H1 (cell line): ENCODE measurements around the gene RAN. TPM values are rescaled to one million over a fixed set of nuclear protein-coding genes. Genes with fewer than 3 reads are reported as not detected.
A peak's percentile ranks its signal among the peaks of the same experiment; 100 is the strongest.

Source experiments
- CTCF ChIA-PET: fragments of 300-600 bp; sonication (Branson Sonifier 250); formaldehyde crosslinking; loops from one replicate; lab custom pipeline; 2021; ENCODE audit not compliant: partially characterized antibody; lab: Charles Lee
- POLR2A ChIA-PET: fragments of 300-600 bp; sonication (Branson Sonifier 250); formaldehyde crosslinking; loops from one replicate; lab custom pipeline; 2021; ENCODE audit warnings: inconsistent platforms; ENCODE audit not compliant: partially characterized antibody; lab: Charles Lee
- DNase-seq, 2 experiments: peaks; one replicate each; pipeline versions ENCODE4 v3.0.0 to v3.0.0-alpha.2; 2010 to 2022; ENCODE audit warnings: low spot score in 2 of 2, low read depth in 1 of 2, mixed read lengths in 1 of 2
- FAIRE-seq: peaks from 2 replicates; lab custom pipeline; 2011; peaks lifted over from hg19 to GRCh38; lab: Jason Lieb, UNC
- H2AFZ ChIP-seq: 2 replicates; pipeline ENCODE4 v1.8.1; 2012; ENCODE audit warnings: low read length, inconsistent platforms
- H2AK5ac ChIP-seq: 2 replicates; pipeline ENCODE4 v1.6.1; 2013; ENCODE audit warnings: low read depth, low read length
- H2BK120ac ChIP-seq: replicated peaks from 2 replicates; pipeline ENCODE3; 2013; ENCODE audit warnings: low read depth, low read length, inconsistent platforms
- H2BK12ac ChIP-seq: 2 replicates; pipeline ENCODE4 v1.6.1; 2013; ENCODE audit warnings: low read depth, low read length
- H2BK15ac ChIP-seq: 2 replicates; pipeline ENCODE4 v1.6.1; 2013; ENCODE audit warnings: low read length
- H2BK20ac ChIP-seq: 2 replicates; pipeline ENCODE4 v1.6.1; 2013; ENCODE audit warnings: low read length
- H2BK5ac ChIP-seq: 2 replicates; pipeline ENCODE4 v1.6.1; 2013; ENCODE audit warnings: low read depth, low read length
- H3K14ac ChIP-seq: 2 replicates; pipeline ENCODE4 v1.6.1; 2013; ENCODE audit warnings: inconsistent platforms; ENCODE audit not compliant: insufficient read length
- H3K18ac ChIP-seq: 2 replicates; pipeline ENCODE4 v1.6.1; 2013; ENCODE audit warnings: low read length; ENCODE audit errors: extremely low read depth
- H3K23ac ChIP-seq: 2 replicates; pipeline ENCODE4 v1.6.1; 2013; ENCODE audit warnings: inconsistent platforms; ENCODE audit not compliant: insufficient read length
- H3K23me2 ChIP-seq: 2 replicates; pipeline ENCODE4 v1.6.1; 2013; ENCODE audit warnings: low read depth, low read length
- H3K27ac ChIP-seq: 2 replicates; pipeline ENCODE4 v1.6.1; 2011; ENCODE audit warnings: low read depth, low read length, inconsistent platforms
- H3K27me3 ChIP-seq, 4 experiments: replicated peaks in 1 of 4; 1 replicate in 1 of 4; 2 replicates in 3 of 4; pipeline versions ENCODE4 v1.6.1 to v1.8.1; 2011 to 2013; ENCODE audit warnings: low read length in 3 of 4, mild to moderate bottlenecking in 3 of 4, inconsistent platforms in 2 of 4, mixed read lengths in 2 of 4, moderate library complexity in 1 of 4; ENCODE audit not compliant: control insufficient read depth in 3 of 4, insufficient read depth in 3 of 4; ENCODE audit errors: extremely low read depth in 1 of 4
- H3K36me3 ChIP-seq, 4 experiments: 2 replicates each; pipeline versions ENCODE4 v1.6.1 to v1.8.1; 2011 to 2013; ENCODE audit warnings: mild to moderate bottlenecking in 4 of 4, low read length in 3 of 4, moderate library complexity in 2 of 4, control low read depth in 1 of 4, inconsistent platforms in 1 of 4; ENCODE audit not compliant: insufficient read depth in 4 of 4, control insufficient read depth in 2 of 4
- H3K4ac ChIP-seq: replicated peaks from 2 replicates; pipeline ENCODE3; 2013; ENCODE audit warnings: low read length, low read depth, mixed read lengths, inconsistent platforms; ENCODE audit not compliant: insufficient read length
- H3K4me1 ChIP-seq, 4 experiments: replicated peaks in 1 of 4; 1 replicate in 1 of 4; 2 replicates in 3 of 4; pipeline versions ENCODE4 v1.6.1 to v1.8.1; 2011 to 2013; ENCODE audit warnings: low read length in 3 of 4, inconsistent platforms in 2 of 4, mixed read lengths in 1 of 4; ENCODE audit not compliant: insufficient read depth in 4 of 4, control insufficient read depth in 3 of 4
- H3K4me2 ChIP-seq, 2 experiments: 2 replicates each; pipeline versions ENCODE4 v1.6.1 to v1.8.1; 2011 to 2013; ENCODE audit warnings: low read depth in 2 of 2, low read length in 2 of 2, control low read depth in 1 of 2, inconsistent platforms in 1 of 2, mild to moderate bottlenecking in 1 of 2; ENCODE audit not compliant: insufficient read depth in 1 of 2
- H3K4me3 ChIP-seq, 4 experiments: fragments of 200-600, 300-600 bp in 1 of 4; sonication (generic), shearing (Covaris generic), sonication (Bioruptor Twin) in 1 of 4; 2 replicates each; pipeline versions ENCODE4 v1.5.1 to v1.8.1; 2011 to 2016; ENCODE audit warnings: low read length in 4 of 4, low read depth in 3 of 4, control low read depth in 2 of 4, inconsistent platforms in 2 of 4, mild to moderate bottlenecking in 2 of 4, mixed read lengths in 1 of 4, moderate library complexity in 1 of 4; ENCODE audit not compliant: insufficient read depth in 2 of 4; ENCODE audit errors: extremely low read depth in 1 of 4
- H3K56ac ChIP-seq: replicated peaks from 2 replicates; pipeline ENCODE3; 2013; ENCODE audit warnings: low read depth, mild to moderate bottlenecking, mixed read lengths, low read length, inconsistent platforms; ENCODE audit not compliant: insufficient read length
- H3K79me1 ChIP-seq: 2 replicates; pipeline ENCODE4 v1.6.1; 2013; ENCODE audit warnings: low read depth, low read length, control low read depth
- H3K79me2 ChIP-seq, 2 experiments: 2 replicates each; pipeline versions ENCODE4 v1.6.1 to v1.8.1; 2012 to 2013; ENCODE audit warnings: low read length in 2 of 2, mild to moderate bottlenecking in 2 of 2, inconsistent platforms in 1 of 2; ENCODE audit not compliant: insufficient read depth in 2 of 2, control insufficient read depth in 1 of 2
- H3K9ac ChIP-seq, 4 experiments: replicated peaks in 1 of 4; 1 replicate in 1 of 4; 2 replicates in 3 of 4; pipeline versions ENCODE4 v1.6.1 to v1.8.1; 2011 to 2013; ENCODE audit warnings: low read depth in 3 of 4, low read length in 3 of 4, control low read depth in 2 of 4, mild to moderate bottlenecking in 2 of 4, moderate library complexity in 2 of 4, inconsistent platforms in 1 of 4; ENCODE audit errors: extremely low read depth in 1 of 4
- H3K9me3 ChIP-seq, 2 experiments: 2 replicates each; pipeline versions ENCODE4 v1.6.1 to v1.8.1; 2012 to 2013; ENCODE audit warnings: mild to moderate bottlenecking in 2 of 2, moderate library complexity in 2 of 2, control low read depth in 1 of 2, inconsistent platforms in 1 of 2, low read depth in 1 of 2, low read length in 1 of 2, mixed read lengths in 1 of 2; ENCODE audit not compliant: insufficient read depth in 2 of 2
- H4K20me1 ChIP-seq, 2 experiments: replicated peaks in 1 of 2; 2 replicates each; pipeline versions ENCODE3 to v1.8.1; 2011 to 2013; ENCODE audit warnings: inconsistent platforms in 2 of 2, low read length in 2 of 2, mild to moderate bottlenecking in 1 of 2; ENCODE audit not compliant: insufficient read depth in 2 of 2, control insufficient read depth in 1 of 2
- H4K5ac ChIP-seq: 2 replicates; pipeline ENCODE4 v1.6.1; 2013; ENCODE audit warnings: low read length, low read depth, mixed read lengths, inconsistent platforms; ENCODE audit not compliant: insufficient read length
- H4K8ac ChIP-seq: 2 replicates; pipeline ENCODE4 v1.8.0; 2013; ENCODE audit warnings: mild to moderate bottlenecking, moderate library complexity, low read length, inconsistent platforms; ENCODE audit not compliant: insufficient read depth; ENCODE audit errors: extremely low read depth
- H4K91ac ChIP-seq: replicated peaks from 2 replicates; pipeline ENCODE3; 2013; ENCODE audit warnings: low read length, mixed read lengths, inconsistent platforms; ENCODE audit not compliant: insufficient read length
- SUZ12 ChIP-seq: fragments of 200-600 bp; sonication (generic); IDR thresholded peaks from 2 replicates; pipeline ENCODE4 v1.6.1; 2012; ENCODE audit warnings: mild to moderate bottlenecking, inconsistent platforms, low read length, moderate library complexity, mixed read lengths
- WGBS, 2 experiments: shearing (Covaris generic) in 1 of 2; methylation state at CpG; one replicate each; pipeline versions ENCODE4 v1.1.6 to v1.1.7; 2013 to 2015; ENCODE audit warnings: low lambda C conversion rate in 2 of 2, mixed read lengths in 2 of 2, inconsistent platforms in 1 of 2, low coverage in 1 of 2, missing lambda C conversion rate in 1 of 2; ENCODE audit not compliant: insufficient replicate concordance in 2 of 2, insufficient coverage in 1 of 2, insufficient read length in 1 of 2; ENCODE audit errors: extremely low coverage in 1 of 2, missing lambda C conversion rate in 1 of 2; 5-methylcytosine and 5-hydroxymethylcytosine counted together
- polyA plus RNA-seq, 7 experiments: library from polyadenylated mRNA; depleted of rRNA in 3 of 7; stranded (reverse) in 5 of 7; unstranded in 2 of 7; fragments of >200 nt in 5 of 7; fragments of 200-250 nt in 2 of 7; gene quantifications; 1 replicate in 5 of 7; 2 replicates in 1 of 7; 4 replicates in 1 of 7; pipeline versions ENCODE4 v1.2.1 to v1.2.3, GENCODE V29; 2011 to 2013; ENCODE audit warnings: missing spikeins in 2 of 7, mixed read lengths in 2 of 7
- total RNA-seq: library from RNA; stranded (reverse); fragmentation: NEBNext Ultra II Directional; extraction: Animal tissue kit (Norgen Biotek cat#: 25700); gene quantifications from 2 replicates; pipeline ENCODE4 v1.2.1, GENCODE V29; 2021

Gene RAN
- total and polyA plus RNA-seq, 2 of the 8 experiments (the other 6 are each of a cell fraction or from before 2014, with no cell fraction given), result 2,064 to 2,203 TPM

DNA sequence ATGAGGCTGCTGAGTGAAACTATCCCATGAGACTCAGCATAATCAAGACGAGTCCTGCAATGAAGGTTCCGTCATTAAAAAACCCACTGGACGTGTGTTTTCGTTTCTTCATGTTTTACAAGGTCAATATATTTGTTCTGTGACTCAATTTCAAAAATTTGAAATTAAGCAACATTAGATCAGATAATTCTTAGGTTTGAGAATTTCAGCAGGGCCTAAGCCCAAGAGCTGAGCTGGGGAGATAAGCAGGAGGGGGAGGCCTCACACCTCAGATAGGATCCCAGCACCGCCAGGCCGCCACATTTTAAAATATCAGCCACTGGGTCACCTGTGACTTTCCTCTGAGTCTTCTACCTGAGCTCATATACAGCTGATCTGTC lies 46.1 kb upstream of the RAN start:
- Histone ChIP-seq H3K36me3 (peaks cover 2 to 7% (median 5%) of the 10 kb centered on the region in 4 experiments; a peak in 4 of 8 replicates), H3K79me1 (peaks cover 3% of the 10 kb centered on the region; the same call in 1 of the 2 replicates), H2BK120ac (no peak overlapping the region), H3K14ac (no peak overlapping the region), H2BK20ac (peak overlapping the region; percentile 48; the same call in 1 of the 2 replicates), H2AFZ (no peak overlapping the region), H2BK15ac (peak overlapping the region; percentile 99; the same call in 1 of the 2 replicates), H3K9me3 (no peaks in the 10 kb centered on the region), H3K27ac (no peak overlapping the region), H3K23me2 (no peaks in the 10 kb centered on the region), H3K56ac (no peak overlapping the region), H2BK5ac (peak overlapping the region; percentile 84; the same call in 1 of the 2 replicates), H4K20me1 (no peaks in the 10 kb centered on the region), H4K8ac (no peak overlapping the region), H3K4ac (no peak overlapping the region), H4K5ac (no peak overlapping the region), H3K4me2 (no peak overlapping the region), H3K79me2 (peaks cover 0 to 20% of the 10 kb centered on the region in 2 experiments; a peak in 1 of 4 replicates), H4K91ac (peak overlapping the region; percentile 86), H3K23ac (no peak overlapping the region), H2AK5ac (no peak overlapping the region), H3K4me3 (no peak overlapping the region), H3K18ac (peak overlapping the region; percentile 56; the same call in 1 of the 2 replicates), H3K27me3 (no peaks in the 10 kb centered on the region), H3K9ac (no peak overlapping the region), H2BK12ac (peak overlapping the region; percentile 96; the same call in 1 of the 2 replicates), H3K4me1 (peaks cover 0 to 16% (median 12%) of the 10 kb centered on the region in 4 experiments; a peak in 6 of 7 replicates)
- FAIRE-seq, result no peak
- ChIA-PET CTCF (interaction anchor here (0.5 to 6.2 kb wide), 24 partner anchors 11 to 505 kb away, joined by 3 to 70 read pairs (median 4); partner anchors contain the start of gene STX2), POLR2A (interaction anchor here (1.1 to 2.6 kb wide), 7 partner anchors 20 to 54 kb away, joined by 3 to 13 read pairs (median 4); no protein-coding TSS in a partner anchor)
- no peak for DNase-seq
- TF ChIP-seq SUZ12, result no peak
- WGBS, 2 experiments, result 97% methylated on average over 6 of the region's 6 CpGs; no CpG with 5 or more reads in 1 of the 2 experiments
